ENCODE data around the gene TMSB10.

TMSB10 gene

DNA sequence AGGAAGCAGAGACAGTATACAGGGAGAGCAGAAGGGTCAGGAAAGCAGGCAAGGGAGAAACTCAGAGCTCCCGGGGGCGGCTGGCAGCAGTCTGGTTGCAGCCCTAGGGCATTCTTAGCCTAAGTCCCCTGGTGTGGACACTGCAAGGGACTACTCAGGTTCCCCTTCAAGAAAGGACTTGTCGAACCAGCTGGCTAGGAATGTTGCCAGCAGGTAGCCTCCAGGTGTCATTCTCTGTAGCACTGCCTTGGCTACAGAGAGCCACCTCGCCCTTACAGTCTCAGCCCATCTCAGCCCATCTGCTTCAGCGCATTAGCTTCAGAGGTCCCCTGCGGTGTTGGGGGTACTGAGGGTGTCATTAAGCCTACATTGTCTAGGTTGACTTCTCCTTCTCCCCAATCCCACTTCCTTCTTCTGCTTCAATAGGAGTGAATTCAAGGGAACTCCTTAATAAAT is 11.3 kb upstream of the TMSB10 start:
- Histone ChIP-seq H3K4me3 (no peak overlapping the region), H3K9me3 (no peaks in the 10 kb centered on the region), H3K36me3 (no peaks in the 10 kb centered on the region), H3K27me3 (no peaks in the 10 kb centered on the region), H3K27ac (no peak overlapping the region), H3K4me1 (peaks cover 0 to 15% (median 2%) of the 10 kb centered on the region in 4 donors)
- intact Hi-C loops (cut with DNase I; ENCODE audit: low total_unique reads), result no loop called here
- TF ChIP-seq, protein P1, sequence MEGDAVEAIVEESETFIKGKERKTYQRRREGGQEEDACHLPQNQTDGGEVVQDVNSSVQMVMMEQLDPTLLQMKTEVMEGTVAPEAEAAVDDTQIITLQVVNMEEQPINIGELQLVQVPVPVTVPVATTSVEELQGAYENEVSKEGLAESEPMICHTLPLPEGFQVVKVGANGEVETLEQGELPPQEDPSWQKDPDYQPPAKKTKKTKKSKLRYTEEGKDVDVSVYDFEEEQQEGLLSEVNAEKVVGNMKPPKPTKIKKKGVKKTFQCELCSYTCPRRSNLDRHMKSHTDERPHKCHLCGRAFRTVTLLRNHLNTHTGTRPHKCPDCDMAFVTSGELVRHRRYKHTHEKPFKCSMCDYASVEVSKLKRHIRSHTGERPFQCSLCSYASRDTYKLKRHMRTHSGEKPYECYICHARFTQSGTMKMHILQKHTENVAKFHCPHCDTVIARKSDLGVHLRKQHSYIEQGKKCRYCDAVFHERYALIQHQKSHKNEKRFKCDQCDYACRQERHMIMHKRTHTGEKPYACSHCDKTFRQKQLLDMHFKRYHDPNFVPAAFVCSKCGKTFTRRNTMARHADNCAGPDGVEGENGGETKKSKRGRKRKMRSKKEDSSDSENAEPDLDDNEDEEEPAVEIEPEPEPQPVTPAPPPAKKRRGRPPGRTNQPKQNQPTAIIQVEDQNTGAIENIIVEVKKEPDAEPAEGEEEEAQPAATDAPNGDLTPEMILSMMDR (IDR thresholded peaks at IDR 0.05), result no peak
- DNase-seq, result no peak

DNA sequence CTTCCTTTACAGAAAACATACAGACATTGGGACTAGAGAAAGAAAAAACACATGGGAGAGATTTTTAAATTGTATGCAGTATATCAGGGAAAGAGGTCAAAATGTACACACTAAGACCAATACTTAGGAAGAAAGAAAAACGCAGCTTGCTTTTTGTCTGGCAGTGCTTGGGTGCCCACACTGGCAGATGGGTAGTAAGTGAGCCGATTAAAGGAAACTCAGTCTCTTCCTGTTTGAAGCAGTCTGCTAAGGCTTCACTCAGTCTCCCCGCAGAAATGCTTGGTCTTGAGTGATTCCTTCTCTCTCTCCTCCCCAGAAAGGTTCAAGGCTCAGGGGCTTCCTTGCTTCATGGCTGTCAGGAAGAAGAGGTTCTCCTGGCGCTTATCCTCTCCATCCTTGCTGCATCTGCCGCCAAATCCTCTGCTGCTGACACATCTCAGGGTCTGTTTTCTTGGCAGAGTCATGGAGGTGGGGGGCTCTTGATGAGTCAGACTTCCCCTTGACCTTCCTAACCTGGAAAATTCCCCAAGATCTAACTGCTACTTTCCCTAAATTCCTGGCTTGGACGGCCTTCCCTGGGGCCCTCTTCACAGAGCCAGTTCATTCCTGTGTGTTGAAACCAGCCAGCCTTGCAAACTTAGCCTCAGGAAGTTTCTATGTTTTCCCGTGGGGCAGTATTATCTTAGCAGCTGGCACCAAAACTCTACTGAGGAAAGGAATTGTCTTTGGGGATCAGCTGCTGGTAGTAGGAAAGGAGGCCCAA is 10.5 kb upstream of the TMSB10 start:
- TF ChIP-seq, protein P1 (IDR thresholded peaks at IDR 0.05), result no peak
- intact Hi-C loops (cut with DNase I; ENCODE audit: low total_unique reads), result no loop called here
- Histone ChIP-seq H3K9me3 (no peaks in the 10 kb centered on the region), H3K4me3 (no peak overlapping the region), H3K27ac (peak overlapping the region in 1 of 2 donors; percentile 16), H3K36me3 (no peaks in the 10 kb centered on the region), H3K27me3 (no peaks in the 10 kb centered on the region), H3K4me1 (peaks cover 0 to 15% (median 2%) of the 10 kb centered on the region in 4 donors)
- DNase-seq, result no peak

DNA sequence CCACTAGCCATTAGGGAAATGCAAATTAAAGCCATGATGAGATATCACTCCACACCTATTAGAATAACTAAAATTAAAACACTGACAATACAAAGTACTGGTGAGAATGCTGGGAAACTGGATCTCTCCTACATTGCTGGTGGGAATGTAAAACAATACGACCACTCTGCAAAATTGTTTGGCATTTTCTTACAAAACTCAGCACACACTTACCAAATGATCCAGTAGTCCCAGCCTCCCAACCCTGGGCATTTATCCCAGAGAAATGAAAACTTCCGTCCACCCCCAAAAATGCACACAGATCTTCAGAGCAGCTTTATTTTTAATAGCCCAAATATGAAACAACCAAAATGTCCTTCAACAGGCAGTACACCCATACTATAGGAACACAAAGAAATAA is 8.9 kb upstream of the TMSB10 start:
- intact Hi-C loops (cut with DNase I; ENCODE audit: low total_unique reads), result no loop called here
- H3K27me3 ChIP-seq, result no peaks in the 10 kb centered on the region
- TF ChIP-seq, protein P1 (IDR thresholded peaks at IDR 0.05), result no peak
- H3K4me3 ChIP-seq, result no peak overlapping the region
- no peak for DNase-seq
- no peak overlapping the region for H3K27ac ChIP-seq
- no peaks in the 10 kb centered on the region for H3K36me3 ChIP-seq
- H3K4me1 ChIP-seq, result peaks cover 0 to 15% (median 2%) of the 10 kb centered on the region in 4 donors
- no peaks in the 10 kb centered on the region for H3K9me3 ChIP-seq

DNA sequence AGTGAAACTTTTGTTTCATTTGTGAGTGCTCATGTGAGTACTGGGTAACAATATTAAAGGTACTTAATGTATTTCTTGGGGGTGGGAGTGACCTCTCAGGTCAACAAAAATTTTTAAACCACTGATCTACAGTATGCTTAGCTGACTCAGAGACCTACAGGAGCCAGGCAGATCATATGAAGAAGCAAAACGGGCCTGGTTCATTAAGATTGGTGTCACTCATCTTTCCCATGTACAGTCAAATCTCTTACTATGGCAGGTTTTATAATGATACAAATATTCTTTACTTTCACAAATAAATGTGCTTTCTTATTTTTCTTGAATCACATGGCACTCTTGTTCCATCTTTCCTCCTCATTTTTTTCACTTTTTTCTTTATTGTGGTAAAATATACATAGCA is 7.7 kb upstream of the TMSB10 start:
- Histone ChIP-seq H3K27ac (no peak overlapping the region), H3K9me3 (no peaks in the 10 kb centered on the region), H3K36me3 (no peaks in the 10 kb centered on the region), H3K4me1 (peaks cover 0 to 15% (median 2%) of the 10 kb centered on the region in 4 donors), H3K4me3 (no peak overlapping the region), H3K27me3 (no peaks in the 10 kb centered on the region)
- TF ChIP-seq, protein P1 (IDR thresholded peaks at IDR 0.05), result no peak
- intact Hi-C loops (cut with DNase I; ENCODE audit: low total_unique reads), result no loop called here
- DNase-seq, result no peak

DNA sequence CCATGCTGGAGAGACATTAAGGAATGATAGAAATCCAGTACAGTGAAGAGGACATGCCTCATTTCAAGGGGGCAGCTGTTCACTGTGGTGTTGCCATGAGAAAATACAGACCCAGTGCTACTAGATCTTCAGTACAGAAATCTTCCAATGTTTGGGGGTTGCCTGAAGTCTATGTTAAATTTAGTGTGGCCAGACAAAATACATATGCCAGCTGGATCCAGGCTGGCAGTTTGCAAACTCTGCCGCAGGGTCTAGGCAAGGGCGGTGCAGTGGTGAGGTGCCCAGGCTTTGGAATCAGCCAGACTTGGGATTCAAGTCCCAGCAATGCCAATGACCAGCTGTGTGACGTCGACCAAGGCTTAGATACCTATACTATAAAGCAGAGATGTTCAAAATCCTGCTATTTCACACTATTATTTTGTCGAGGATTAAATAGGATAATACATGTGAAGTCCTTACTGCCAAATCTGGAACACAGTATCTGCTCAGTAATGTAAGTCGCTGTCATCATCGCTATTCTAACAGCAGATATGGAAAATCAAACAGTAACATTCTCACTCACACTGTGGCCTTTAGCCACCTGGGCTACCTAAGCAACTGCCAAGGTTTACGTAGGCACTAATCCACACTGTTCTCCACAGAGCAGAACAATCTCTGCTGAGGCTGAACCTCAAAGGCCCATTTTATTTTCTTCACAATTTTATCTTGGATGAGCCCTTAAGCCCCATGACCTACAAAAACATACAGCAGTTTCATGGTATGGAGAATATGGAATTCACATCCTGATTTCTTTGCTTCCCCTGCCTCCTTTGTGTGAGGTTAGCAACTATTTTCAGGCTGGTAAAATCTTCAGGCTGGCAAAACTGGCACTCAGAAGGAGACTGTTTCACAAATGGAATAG is 5.9 kb upstream of the TMSB10 start:
- H3K27ac ChIP-seq, result no peak overlapping the region
- H3K9me3 ChIP-seq, result no peaks in the 10 kb centered on the region
- no peaks in the 10 kb centered on the region for H3K27me3 ChIP-seq
- H3K4me3 ChIP-seq, result no peak overlapping the region
- intact Hi-C loops (cut with DNase I; ENCODE audit: low total_unique reads), result no loop called here
- no peaks in the 10 kb centered on the region for H3K36me3 ChIP-seq
- H3K4me1 ChIP-seq, result peaks cover 0 to 8% (median 6%) of the 10 kb centered on the region in 4 donors
- TF ChIP-seq, protein P1 (IDR thresholded peaks at IDR 0.05), result no peak
- DNase-seq, result no peak
